Measurements from ENCODE around the gene MYH9.

- no peak for TF ChIP-seq CTCF (conservative IDR thresholded peaks at IDR 0.05)
- no peak for TF ChIP-seq ZFX (IDR thresholded peaks at IDR 0.05)
Measured at GRCh38 chr22:36347094-36347493, 40.7 kb downstream of the MYH9 start.
